K562 (cell line): ENCODE data around the gene ATP8B2. TPM values are rescaled to one million over a fixed set of nuclear protein-coding genes. Genes with fewer than 3 reads are reported as not detected.

Source experiments
- ARID1B ChIP-seq: fragments of 450-650 bp; IDR thresholded peaks from 2 replicates; pipeline ENCODE4 v1.6.1; 2016; ENCODE audit warnings: antibody characterized with exemption, mild to moderate bottlenecking, inconsistent platforms
- CAMTA2 ChIP-seq: fragments of 250-450 bp; sonication (Bioruptor Pico); conservative IDR thresholded peaks from 2 replicates; pipeline ENCODE4 v1.5.1; 2022
- CCAR2 ChIP-seq: fragments of 200-400 bp; formaldehyde crosslinking; IDR thresholded peaks from 2 replicates; pipeline ENCODE4 v1.6.1; 2017; ENCODE audit warnings: mild to moderate bottlenecking, low read depth, low read length
- DMBX1 ChIP-seq: fragments of 250-450 bp; sonication (Bioruptor Pico); IDR thresholded peaks from 2 replicates; pipeline ENCODE4 v1.8.0; 2022; ENCODE audit warnings: inconsistent platforms, mild to moderate bottlenecking, moderate library complexity, borderline replicate concordance
- E2F6 ChIP-seq, 2 experiments: IDR thresholded peaks; 2 replicates each; pipeline ENCODE4 v1.6.1; 2011; ENCODE audit warnings: borderline replicate concordance in 1 of 2, control low read depth in 1 of 2, low read depth in 1 of 2, low read length in 1 of 2, mild to moderate bottlenecking in 1 of 2, mixed read lengths in 1 of 2, moderate library complexity in 1 of 2; ENCODE audit not compliant: insufficient read depth in 1 of 2, insufficient read length in 1 of 2, poor library complexity in 1 of 2, severe bottlenecking in 1 of 2; ENCODE audit errors: extremely low read depth in 1 of 2
- ETV5 ChIP-seq: sonication (generic); formaldehyde crosslinking; IDR thresholded peaks from 2 replicates; pipeline ENCODE4 v1.4.0; 2020; ENCODE audit warnings: low read depth, mild to moderate bottlenecking, missing genetic modification reagents
- FOXJ2 ChIP-seq: fragments of 200-800 bp; sonication (Bioruptor generic); IDR thresholded peaks from 2 replicates; pipeline ENCODE4 v1.6.1; 2016; ENCODE audit warnings: missing genetic modification characterization, missing compliant biosample characterization
- FOXO4 ChIP-seq: fragments of 450-650 bp; formaldehyde crosslinking; IDR thresholded peaks from 2 replicates; pipeline ENCODE4 v1.4.0; 2020; ENCODE audit warnings: mild to moderate bottlenecking, moderate library complexity
- HEY1 ChIP-seq: fragments of 250-450 bp; sonication (Bioruptor Pico); IDR thresholded peaks from 2 replicates; pipeline ENCODE4 v1.5.0; 2020; ENCODE audit warnings: mild to moderate bottlenecking, moderate library complexity, borderline replicate concordance
- HMG20B ChIP-seq: fragments of 250-450 bp; sonication (Bioruptor Pico); IDR thresholded peaks from 2 replicates; pipeline ENCODE4 v1.5.0; 2021; ENCODE audit warnings: mild to moderate bottlenecking
- HNRNPUL1 ChIP-seq: fragments of 200-400 bp; formaldehyde crosslinking; IDR thresholded peaks from 2 replicates; pipeline ENCODE4 v1.6.1; 2017; ENCODE audit warnings: low read length
- KLF6 ChIP-seq: fragments of 250-450 bp; sonication (Bioruptor Pico); IDR thresholded peaks from 2 replicates; pipeline ENCODE4 v1.4.0; 2020; ENCODE audit warnings: mild to moderate bottlenecking, moderate library complexity, borderline replicate concordance
- POLR2B ChIP-seq: fragments of 450-650 bp; IDR thresholded peaks from 2 replicates; pipeline ENCODE4 v1.6.1; 2018; ENCODE audit warnings: low read depth; ENCODE audit not compliant: partially characterized antibody
- PTBP1 ChIP-seq: fragments of 200-400 bp; formaldehyde crosslinking; IDR thresholded peaks from 2 replicates; pipeline ENCODE4 v1.6.1; 2017; ENCODE audit warnings: low read depth, low read length
- RBM22 ChIP-seq: fragments of 200-400 bp; formaldehyde crosslinking; IDR thresholded peaks from 2 replicates; pipeline ENCODE4 v1.6.1; 2018; ENCODE audit warnings: low read length, low read depth; ENCODE audit not compliant: poor library complexity, severe bottlenecking
- SMARCE1 ChIP-seq: fragments of 450-650 bp; IDR thresholded peaks from 2 replicates; pipeline ENCODE4 v1.7.1; 2016; ENCODE audit warnings: mild to moderate bottlenecking
- TEAD4 ChIP-seq, 2 experiments: sonication (generic) in 1 of 2; formaldehyde crosslinking in 1 of 2; IDR thresholded peaks; 2 replicates each; pipeline versions ENCODE4 v1.6.1 to v1.8.0; 2012 to 2022; ENCODE audit warnings: borderline replicate concordance in 1 of 2, inconsistent platforms in 1 of 2, low read length in 1 of 2, mild to moderate bottlenecking in 1 of 2, missing genetic modification reagents in 1 of 2
- TGIF2 ChIP-seq: sonication (generic); formaldehyde crosslinking; IDR thresholded peaks from 2 replicates; pipeline ENCODE4 v1.8.1; 2022; ENCODE audit warnings: mild to moderate bottlenecking, missing genetic modification reagents, moderate library complexity
- VEZF1 ChIP-seq: fragments of 200-800 bp; sonication (Bioruptor generic); IDR thresholded peaks from 2 replicates; pipeline ENCODE4 v1.6.1; 2017; ENCODE audit warnings: missing genetic modification characterization, missing compliant biosample characterization
- ZBTB12 ChIP-seq: fragments of 250-450 bp; sonication (Bioruptor Pico); IDR thresholded peaks from 2 replicates; pipeline ENCODE4 v1.4.0; 2020
- ZFP1 ChIP-seq: fragments of 450-650 bp; formaldehyde crosslinking; IDR thresholded peaks from 2 replicates; pipeline ENCODE4 v1.4.0; 2020; ENCODE audit warnings: mild to moderate bottlenecking, mixed read lengths
- ZNF174 ChIP-seq: fragments of 250-450 bp; sonication (Bioruptor Pico); IDR thresholded peaks from 2 replicates; pipeline ENCODE4 v1.4.0; 2020; ENCODE audit warnings: mild to moderate bottlenecking
- ZNF586 ChIP-seq: fragments of 450-650 bp; formaldehyde crosslinking; conservative IDR thresholded peaks from 2 replicates; pipeline ENCODE4 v1.4.0; 2020; ENCODE audit warnings: mild to moderate bottlenecking, moderate library complexity
- polyA plus RNA-seq, 8 experiments: library from polyadenylated mRNA; depleted of rRNA in 4 of 8; stranded (reverse) in 5 of 8; unstranded in 3 of 8; fragments of >200 nt; fragmentation: Nextera tagmentation in 2 of 8; fragmentation: Illumina TruSeq in 1 of 8; extraction: Ambion mirVana in 2 of 8; extraction: Trizol in 1 of 8; gene quantifications; 2 replicates each; pipeline versions ENCODE4 v1.2.1 to v1.2.3, GENCODE V29; 2011 to 2014; ENCODE audit warnings: inconsistent platforms in 1 of 8, missing spikeins in 1 of 8
- total RNA-seq, 7 experiments: library from RNA; depleted of rRNA in 6 of 7; stranded (reverse); fragments of >200 nt in 6 of 7; fragmentation: Illumina TruSeq in 2 of 7; extraction: Trizol in 2 of 7; gene quantifications; 2 replicates each; pipeline versions ENCODE4 v1.2.1 to v1.2.3, GENCODE V29; 2011 to 2021; ENCODE audit warnings: low replicate concordance in 1 of 7

The ATP8B2 gene
- total and polyA plus RNA-seq, 9 of the 15 experiments (the other 6 are each of a cell fraction or from before 2014, with no cell fraction given) = 0.27 to 33.2 (median 18.4) TPM

- no peak for TF ChIP-seq FOXO4 (CRISPR knock-in tag)
- TF ChIP-seq ZFP1 = no peak
- TF ChIP-seq HEY1 (CRISPR knock-in tag) = no peak
- no peak for TF ChIP-seq E2F6 (IDR thresholded peaks at IDR 0.05; ENCODE audit: borderline replicate concordance in 1 of 2, extremely low read depth in 1 of 2, insufficient read depth in 1 of 2, insufficient read length in 1 of 2, low read depth in 1 of 2, low read length in 1 of 2, poor library complexity in 1 of 2, severe bottlenecking in 1 of 2)
- no peak for TF ChIP-seq ZBTB12 (CRISPR knock-in tag)
- TF ChIP-seq ZNF174 (CRISPR knock-in tag) = no peak
- no peak for TF ChIP-seq FOXJ2 (tag)
- no peak for TF ChIP-seq HNRNPUL1
- TF ChIP-seq POLR2B = no peak
- TF ChIP-seq RBM22 = no peak
- peak; percentile 73 for TF ChIP-seq TEAD4 (IDR thresholded peaks at IDR 0.05; ENCODE audit: low read length)
- no peak for TF ChIP-seq TEAD4 (CRISPR knock-in tag; IDR thresholded peaks at IDR 0.05; ENCODE audit: borderline replicate concordance)
- no peak for TF ChIP-seq PTBP1
- no peak for TF ChIP-seq DMBX1
- TF ChIP-seq SMARCE1 = no peak
- TF ChIP-seq TGIF2 (CRISPR knock-in tag) = no peak
- TF ChIP-seq ARID1B = 0 out of 2 replicates have a peak, but pooled peaks have one; percentile 8
- no peak for TF ChIP-seq HMG20B (CRISPR knock-in tag)
- no peak for TF ChIP-seq ETV5 (CRISPR knock-in tag)
- TF ChIP-seq ZNF586 (CRISPR knock-in tag) = no peak
- no peak for TF ChIP-seq CCAR2
- TF ChIP-seq KLF6 = no peak
- TF ChIP-seq CAMTA2 = no peak
- TF ChIP-seq VEZF1 (CRISPR knock-in tag) = peak; percentile 93
Measured at GRCh38 chr1:154324669-154325582, at the start of gene ATP8B2 (continued).
